ENCODE data around the gene SMARCAL1. TPM values are rescaled to one million over a fixed set of nuclear protein-coding genes. Genes with fewer than 3 reads are reported as not detected.

The SMARCAL1 gene
- total and polyA plus RNA-seq, 2 donors (not counting 1 experiment from before 2014, with no cell fraction given), result 20.2 to 46.7 TPM

DNA sequence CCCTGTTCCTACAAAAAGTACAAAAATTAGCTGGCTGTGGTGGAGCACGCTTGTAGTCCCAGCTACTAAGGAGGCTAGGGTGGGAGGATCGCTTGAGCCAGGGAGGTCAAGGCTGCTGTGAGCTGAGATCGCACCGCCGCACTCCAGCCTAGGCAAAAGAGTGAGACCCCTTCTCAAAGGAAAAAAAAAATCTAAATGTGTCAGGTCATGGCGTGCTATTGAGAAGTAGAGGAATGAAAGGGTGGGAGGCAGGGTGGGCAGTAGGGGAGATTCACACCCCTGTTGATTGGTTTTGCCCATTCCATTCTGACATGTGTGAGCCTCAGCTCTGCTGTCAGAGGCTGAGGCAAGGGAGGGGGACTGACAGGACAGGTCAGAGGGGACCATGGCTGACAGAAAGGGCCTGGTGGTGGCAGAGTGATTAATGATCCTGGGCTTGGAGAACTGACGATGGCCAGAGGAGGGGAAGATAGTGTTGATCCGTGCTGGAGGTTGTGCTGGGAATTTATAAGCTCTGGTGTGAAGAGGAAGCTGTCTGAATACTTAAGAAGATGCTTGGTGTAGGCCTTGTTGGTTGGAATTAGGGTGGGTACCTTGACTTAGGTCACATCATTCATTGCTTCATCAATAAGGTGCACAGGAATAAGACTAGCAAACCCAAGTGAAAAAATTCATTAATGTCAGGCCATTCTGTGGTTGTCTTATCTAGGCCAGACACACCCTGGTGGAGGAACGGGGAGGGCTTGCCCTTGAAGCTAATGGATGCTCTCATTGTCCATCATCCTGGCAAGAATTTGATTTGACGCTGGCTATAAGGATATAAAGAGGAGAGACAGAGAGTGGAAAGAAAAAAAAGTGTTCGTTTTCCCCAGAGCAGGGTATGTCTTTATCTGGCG, 19.1 kb upstream of the SMARCAL1 start:
- Histone ChIP-seq H3K9ac (ENCODE audit: low read length) (no peak overlapping the region), H3K9me3 (ENCODE audit: control extremely low read depth in 1 of 3, control insufficient read depth in 2 of 3, insufficient read depth in 1 of 3, low read length in 2 of 3) (no peaks in the 10 kb centered on the region), H3K36me3 (replicated peaks in 1 of 2; ENCODE audit: control extremely low read depth in 1 of 2, control insufficient read depth in 1 of 2, extremely low read depth in 1 of 2, insufficient read depth in 2 of 2, low read length in 1 of 2) (no peaks in the 10 kb centered on the region), H3K4me3 (ENCODE audit: control extremely low read depth in 1 of 5, extremely low read depth in 1 of 5, insufficient read depth in 1 of 5, low read depth in 2 of 5, low read length in 4 of 5) (no peak overlapping the region), H3K27me3 (replicated peaks in 1 of 4; ENCODE audit: control extremely low read depth in 1 of 4, control insufficient read depth in 3 of 4, insufficient read depth in 4 of 4, low read length in 3 of 4) (peaks cover 0 to 7% (median 4%) of the 10 kb centered on the region in 4 experiments), H3K4me1 (ENCODE audit: control insufficient read depth in 2 of 2, insufficient read depth in 2 of 2, low read length in 2 of 2) (no peaks in the 10 kb centered on the region), H3K27ac (ENCODE audit: low read length in 2 of 2) (no peak overlapping the region), H3K4me2 (replicated peaks; ENCODE audit: low read depth, low read length, poor library complexity, severe bottlenecking) (no peak overlapping the region), H4K20me1 (ENCODE audit: control insufficient read depth, insufficient read depth, low read length, poor library complexity, severe bottlenecking) (no peaks in the 10 kb centered on the region), H2AFZ (ENCODE audit: insufficient read depth, low read depth, low read length, poor library complexity, severe bottlenecking) (no peak overlapping the region), H3K79me2 (ENCODE audit: control insufficient read depth, insufficient read depth, low read length) (no peaks in the 10 kb centered on the region)
- Mint-ChIP-seq H3K9me3 (ENCODE audit: insufficient read depth) (no peaks in the 10 kb centered on the region), H3K4me3 (no peak overlapping the region), H3K4me1 (peaks cover 4% of the 10 kb centered on the region), H3K27ac (no peak overlapping the region), H3K27me3 (peaks cover 28% of the 10 kb centered on the region)
- CTCF ChIA-PET, result no interaction called here
- DNase-seq, result no peak
- no peak for ATAC-seq (ENCODE audit: low read depth)
- intact Hi-C loops (cut with micrococcal nuclease), result no loop called here
- TF ChIP-seq, protein P1, sequence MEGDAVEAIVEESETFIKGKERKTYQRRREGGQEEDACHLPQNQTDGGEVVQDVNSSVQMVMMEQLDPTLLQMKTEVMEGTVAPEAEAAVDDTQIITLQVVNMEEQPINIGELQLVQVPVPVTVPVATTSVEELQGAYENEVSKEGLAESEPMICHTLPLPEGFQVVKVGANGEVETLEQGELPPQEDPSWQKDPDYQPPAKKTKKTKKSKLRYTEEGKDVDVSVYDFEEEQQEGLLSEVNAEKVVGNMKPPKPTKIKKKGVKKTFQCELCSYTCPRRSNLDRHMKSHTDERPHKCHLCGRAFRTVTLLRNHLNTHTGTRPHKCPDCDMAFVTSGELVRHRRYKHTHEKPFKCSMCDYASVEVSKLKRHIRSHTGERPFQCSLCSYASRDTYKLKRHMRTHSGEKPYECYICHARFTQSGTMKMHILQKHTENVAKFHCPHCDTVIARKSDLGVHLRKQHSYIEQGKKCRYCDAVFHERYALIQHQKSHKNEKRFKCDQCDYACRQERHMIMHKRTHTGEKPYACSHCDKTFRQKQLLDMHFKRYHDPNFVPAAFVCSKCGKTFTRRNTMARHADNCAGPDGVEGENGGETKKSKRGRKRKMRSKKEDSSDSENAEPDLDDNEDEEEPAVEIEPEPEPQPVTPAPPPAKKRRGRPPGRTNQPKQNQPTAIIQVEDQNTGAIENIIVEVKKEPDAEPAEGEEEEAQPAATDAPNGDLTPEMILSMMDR (IDR thresholded peaks at IDR 0.05), result no peak
- no peak for TF ChIP-seq EZH2 (IDR thresholded peaks at IDR 0.05; ENCODE audit: borderline replicate concordance, insufficient read depth, low read depth, low read length, poor library complexity, severe bottlenecking)
- POLR2A ChIA-PET, result no interaction called here
- 90% methylated on average over 7 of the region's 12 CpGs for WGBS (ENCODE audit: insufficient coverage)

DNA sequence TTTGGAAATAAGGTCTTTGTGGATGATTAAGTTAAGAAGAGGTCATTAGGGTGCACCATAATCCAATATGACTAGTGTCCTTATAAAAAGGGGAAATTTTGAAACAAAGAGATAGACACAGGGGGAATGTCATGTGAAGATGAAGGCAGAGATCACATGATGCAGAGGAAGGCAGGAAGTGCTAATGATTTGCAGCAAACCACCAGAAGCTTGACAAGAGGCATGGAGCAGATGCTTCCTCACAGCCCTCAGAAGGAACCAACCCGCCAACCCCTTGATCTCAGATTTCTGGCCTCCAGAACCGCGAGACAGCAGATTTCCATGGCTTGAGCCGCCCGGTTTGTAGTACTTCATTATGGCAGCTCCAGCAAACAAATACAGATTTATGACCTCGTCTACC, 17.4 kb upstream of the SMARCAL1 start:
- Histone ChIP-seq H3K36me3 (replicated peaks in 1 of 2; ENCODE audit: control extremely low read depth in 1 of 2, control insufficient read depth in 1 of 2, extremely low read depth in 1 of 2, insufficient read depth in 2 of 2, low read length in 1 of 2) (no peaks in the 10 kb centered on the region), H3K27ac (ENCODE audit: low read length in 2 of 2) (no peak overlapping the region), H3K4me2 (replicated peaks; ENCODE audit: low read depth, low read length, poor library complexity, severe bottlenecking) (no peak overlapping the region), H2AFZ (ENCODE audit: insufficient read depth, low read depth, low read length, poor library complexity, severe bottlenecking) (no peak overlapping the region), H3K79me2 (ENCODE audit: control insufficient read depth, insufficient read depth, low read length) (no peaks in the 10 kb centered on the region), H4K20me1 (ENCODE audit: control insufficient read depth, insufficient read depth, low read length, poor library complexity, severe bottlenecking) (no peaks in the 10 kb centered on the region), H3K9ac (ENCODE audit: low read length) (no peak overlapping the region), H3K9me3 (ENCODE audit: control extremely low read depth in 1 of 3, control insufficient read depth in 2 of 3, insufficient read depth in 1 of 3, low read length in 2 of 3) (no peaks in the 10 kb centered on the region), H3K27me3 (replicated peaks in 1 of 4; ENCODE audit: control extremely low read depth in 1 of 4, control insufficient read depth in 3 of 4, insufficient read depth in 4 of 4, low read length in 3 of 4) (peaks cover 0 to 7% (median 4%) of the 10 kb centered on the region in 4 experiments), H3K4me3 (ENCODE audit: control extremely low read depth in 1 of 5, extremely low read depth in 1 of 5, insufficient read depth in 1 of 5, low read depth in 2 of 5, low read length in 4 of 5) (no peak overlapping the region), H3K4me1 (ENCODE audit: control insufficient read depth in 2 of 2, insufficient read depth in 2 of 2, low read length in 2 of 2) (no peaks in the 10 kb centered on the region)
- ChIA-PET CTCF (no interaction called here), POLR2A (no interaction called here)
- Mint-ChIP-seq H3K4me3 (no peak overlapping the region), H3K9me3 (ENCODE audit: insufficient read depth) (no peaks in the 10 kb centered on the region), H3K27ac (no peak overlapping the region), H3K4me1 (peaks cover 3% of the 10 kb centered on the region), H3K27me3 (peaks cover 28% of the 10 kb centered on the region)
- intact Hi-C loops (cut with micrococcal nuclease), result no loop called here
- no peak for ATAC-seq (ENCODE audit: low read depth)
- no peak for TF ChIP-seq EZH2 (IDR thresholded peaks at IDR 0.05; ENCODE audit: borderline replicate concordance, insufficient read depth, low read depth, low read length, poor library complexity, severe bottlenecking)
- TF ChIP-seq, protein P1 (IDR thresholded peaks at IDR 0.05), result no peak
- 54% methylated on average over 4 of the region's 6 CpGs for WGBS (ENCODE audit: insufficient coverage)
- no peak for DNase-seq

Data from B cell (primary cell).